ENCODE data around the gene NEDD9.

GRCh38 chr6:11278207-11278559 lies 45.7 kb upstream of the NEDD9 start:
- TF ChIP-seq CTCF (IDR thresholded peaks at IDR 0.05; ENCODE audit: insufficient read depth, low read length) (no peak), REST (IDR thresholded peaks at IDR 0.05; ENCODE audit: insufficient replicate concordance, low read depth) (no peak), POLR2AphosphoS5 (IDR thresholded peaks at IDR 0.05; ENCODE audit: low read depth) (no peak)

Measured in HL-60 (cell line).